Adrenal gland (tissue), 5 donors: ENCODE measurements around the gene ITGA2B.

Experiments used
- CTCF ChIP-seq, 6 experiments: fragments of 450-650 bp in 4 of 6; fragments of 200-600 bp in 2 of 6; sonication (generic) in 1 of 6; IDR thresholded peaks; 1 replicate in 5 of 6; 2 replicates in 1 of 6; pipeline versions ENCODE4 v1.5.1 to v1.8.0; 2016 to 2021; ENCODE audit warnings: antibody characterized with exemption in 6 of 6, mild to moderate bottlenecking in 2 of 6, moderate library complexity in 1 of 6
- POLR2A ChIP-seq, 2 donors: fragments of 450-650 bp; IDR thresholded peaks; one replicate each; pipeline ENCODE4 v1.6.1; 2017; ENCODE audit warnings: antibody characterized with exemption in 2 of 2, mild to moderate bottlenecking in 2 of 2, moderate library complexity in 1 of 2
- donor health status: DM: no; HTN: no; CAD: no.

GRCh38 chr17:44334727-44335126 lies 54.7 kb downstream of the ITGA2B start:
- TF ChIP-seq POLR2A (IDR thresholded peaks at IDR 0.05) (no peak), CTCF (IDR thresholded peaks at IDR 0.05) (no peak)
